ENCODE data around the gene PPFIA2. TPM values are rescaled to one million over a fixed set of nuclear protein-coding genes. Genes with fewer than 3 reads are reported as not detected.

Gene PPFIA2
- polyA plus RNA-seq, 1 of the 3 experiments (the other 2 are of a cell fraction): not detected

- no peak for DNase-seq
- Histone ChIP-seq H3K27me3 (ENCODE audit: insufficient read depth) (no peaks in the 10 kb centered on the region), H3K9ac (no peak overlapping the region), H2AFZ (ENCODE audit: low read depth) (no peak overlapping the region), H3K27ac (ENCODE audit: low read depth in 2 of 2, low read length in 1 of 2) (no peak overlapping the region), H4K20me1 (ENCODE audit: insufficient read depth) (no peaks in the 10 kb centered on the region), H3K36me3 (replicated peaks in 1 of 2; ENCODE audit: control insufficient read depth in 1 of 2, insufficient read depth in 2 of 2, low read length in 1 of 2) (no peaks in the 10 kb centered on the region), H3K4me1 (ENCODE audit: control insufficient read depth in 1 of 2, insufficient read depth in 2 of 2, low read depth in 1 of 2, low read length in 1 of 2) (no peaks in the 10 kb centered on the region), H3K4me3 (ENCODE audit: low read depth in 2 of 2, low read length in 1 of 2) (no peak overlapping the region), H3K79me2 (ENCODE audit: insufficient read depth) (no peaks in the 10 kb centered on the region), H3K9me3 (no peaks in the 10 kb centered on the region), H3K4me2 (no peak overlapping the region), H3F3A (replicated peaks; ENCODE audit: insufficient read depth) (no peaks in the 10 kb centered on the region), H3K9me2 (no peaks in the 10 kb centered on the region)
- WGBS (ENCODE audit: low lambda C conversion rate): 28% methylated on average over 1 of the region's 1 CpG
- CTCF ChIA-PET: no interaction called here
- TF ChIP-seq TCF12 (IDR thresholded peaks at IDR 0.05) (no peak), CTCF (IDR thresholded peaks at IDR 0.05) (no peak), ZBTB33 (IDR thresholded peaks at IDR 0.05; ENCODE audit: borderline replicate concordance, low read depth) (no peak), RAD21 (IDR thresholded peaks at IDR 0.05; ENCODE audit: low read length) (no peak), MXI1 (IDR thresholded peaks at IDR 0.05; ENCODE audit: low read depth, low read length) (no peak), RXRA (IDR thresholded peaks at IDR 0.05; ENCODE audit: borderline replicate concordance, low read depth) (no peak)
- POLR2A ChIA-PET: no interaction called here
Measured at GRCh38 chr12:81370456-81370855, 388.7 kb downstream of the PPFIA2 start.

GRCh38 chr12:81369175-81369574, 390.0 kb downstream of the PPFIA2 start:
- H3K27ac ChIP-seq (ENCODE audit: low read depth in 2 of 2, low read length in 1 of 2): no peak overlapping the region
- no peaks in the 10 kb centered on the region for H3K79me2 ChIP-seq (ENCODE audit: insufficient read depth)
- H3F3A ChIP-seq (replicated peaks; ENCODE audit: insufficient read depth): no peaks in the 10 kb centered on the region
- no peaks in the 10 kb centered on the region for H3K9me3 ChIP-seq
- no peak overlapping the region for H3K9ac ChIP-seq
- no peak overlapping the region for H3K4me3 ChIP-seq (ENCODE audit: low read depth in 2 of 2, low read length in 1 of 2)
- H4K20me1 ChIP-seq (ENCODE audit: insufficient read depth): no peaks in the 10 kb centered on the region
- POLR2A ChIA-PET: no interaction called here
- no peaks in the 10 kb centered on the region for H3K27me3 ChIP-seq (ENCODE audit: insufficient read depth)
- no peaks in the 10 kb centered on the region for H3K36me3 ChIP-seq (replicated peaks in 1 of 2; ENCODE audit: control insufficient read depth in 1 of 2, insufficient read depth in 2 of 2, low read length in 1 of 2)
- H3K9me2 ChIP-seq: no peaks in the 10 kb centered on the region
- no peak overlapping the region for H3K4me2 ChIP-seq
- H2AFZ ChIP-seq (ENCODE audit: low read depth): no peak overlapping the region
- DNase-seq: no peak
- H3K4me1 ChIP-seq (ENCODE audit: control insufficient read depth in 1 of 2, insufficient read depth in 2 of 2, low read depth in 1 of 2, low read length in 1 of 2): no peaks in the 10 kb centered on the region
- CTCF ChIA-PET: interaction anchor here (0.6 kb wide), 1 partner anchor 72 kb away, joined by 3 read pairs; no protein-coding TSS in a partner anchor
- TF ChIP-seq CTCF (IDR thresholded peaks at IDR 0.05) (no peak), EZH2phosphoT487 (IDR thresholded peaks at IDR 0.05; ENCODE audit: borderline replicate concordance, low read depth) (no peak), ELF1 (IDR thresholded peaks at IDR 0.05) (no peak), SIN3A (IDR thresholded peaks at IDR 0.05; ENCODE audit: borderline replicate concordance, low read depth, low read length) (no peak), NRF1 (IDR thresholded peaks at IDR 0.05; ENCODE audit: low read depth, low read length) (no peak), REST (IDR thresholded peaks at IDR 0.05; ENCODE audit: low read depth, low read length) (no peak), PBX3 (IDR thresholded peaks at IDR 0.05) (no peak), NFIC (IDR thresholded peaks at IDR 0.05; ENCODE audit: borderline replicate concordance) (no peak), GABPA (IDR thresholded peaks at IDR 0.05; ENCODE audit: low read depth) (no peak), JUND (IDR thresholded peaks at IDR 0.05) (no peak), SMC3 (IDR thresholded peaks at IDR 0.05; ENCODE audit: low read depth, low read length) (no peak), MEF2A (IDR thresholded peaks at IDR 0.05; ENCODE audit: borderline replicate concordance, low read depth) (no peak)
